ENCODE measurements around the gene NFIA.
"Not testable (repeated sequence)": the region's sequence is repeated elsewhere in the genome, so short reads cannot be mapped to it uniquely, and the experiment has no call there.

The NFIA gene

GRCh38 chr1:61253912-61254633 is 171.7 kb downstream of the NFIA start:
- DNase-seq, result no peak

GRCh38 chr1:61254634-61255357 is 172.4 kb downstream of the NFIA start:
- peak in 1 of 5 experiments; percentile 23 for DNase-seq

- no peak for DNase-seq
Observed at GRCh38 chr1:61255358-61255703, 173.0 kb downstream of the NFIA start.

GRCh38 chr1:61259379-61260148 is 177.2 kb downstream of the NFIA start:
- no peak for DNase-seq

- DNase-seq, result no peak
Observed at GRCh38 chr1:61260171-61260570, 177.8 kb downstream of the NFIA start.

GRCh38 chr1:61261595-61261994 is 179.2 kb downstream of the NFIA start:
- no peak for DNase-seq

- DNase-seq, result no peak
Observed at GRCh38 chr1:61263905-61264824, 181.8 kb downstream of the NFIA start.

- DNase-seq, result no peak
Observed at GRCh38 chr1:61264825-61265242, 182.5 kb downstream of the NFIA start.

- DNase-seq, result no peak
Observed at GRCh38 chr1:61265665-61266064, 183.3 kb downstream of the NFIA start.

GRCh38 chr1:61266738-61267137 is 184.4 kb downstream of the NFIA start:
- DNase-seq, result no peak

- no peak for DNase-seq
Observed at GRCh38 chr1:61268546-61269240, 186.3 kb downstream of the NFIA start.

- peak in 1 of 5 experiments; percentile 10 for DNase-seq
Observed at GRCh38 chr1:61269602-61270001, 187.2 kb downstream of the NFIA start.

- no peak for DNase-seq
Observed at GRCh38 chr1:61270107-61270506, 187.7 kb downstream of the NFIA start.

- DNase-seq, result peak in 1 of 5 experiments; percentile 86
Observed at GRCh38 chr1:61270761-61271411, 188.5 kb downstream of the NFIA start.

- DNase-seq, result no peak
Observed at GRCh38 chr1:61271412-61271789, 189.0 kb downstream of the NFIA start.

GRCh38 chr1:61273167-61273705 is 190.9 kb downstream of the NFIA start:
- no peak for DNase-seq

GRCh38 chr1:61273861-61274260 is 191.5 kb downstream of the NFIA start:
- no peak for DNase-seq

- no peak for DNase-seq
Observed at GRCh38 chr1:61274939-61275338, 192.6 kb downstream of the NFIA start.

GRCh38 chr1:61276246-61276645 is 193.9 kb downstream of the NFIA start:
- no peak for DNase-seq

- no peak for DNase-seq
Observed at GRCh38 chr1:61277121-61277690, 194.8 kb downstream of the NFIA start.

GRCh38 chr1:61278503-61278902 is 196.1 kb downstream of the NFIA start:
- not testable (repeated sequence) for DNase-seq
